Lower leg skin (tissue), 4 donors: Measurements from ENCODE around the gene SORBS2. TPM values are rescaled to one million over a fixed set of nuclear protein-coding genes. Genes with fewer than 3 reads are reported as not detected.

Source experiments
- DNase-seq, 2 donors: peaks; one replicate each; pipeline ENCODE4 v3.0.0-alpha.2; 2019; ENCODE audit warnings: low spot score in 2 of 2
- H3K4me3 ChIP-seq: fragments of 200-600 bp; sonication (generic); 2 replicates; pipeline ENCODE4 v1.5.1; 2017; ENCODE audit warnings: mild to moderate bottlenecking, low read depth; ENCODE audit not compliant: poor library complexity, severe bottlenecking
- POLR2A ChIP-seq, 2 donors: fragments of 450-650 bp; IDR thresholded peaks; one replicate each; pipeline ENCODE4 v1.6.1; 2016 to 2017; ENCODE audit warnings: antibody characterized with exemption in 2 of 2, mild to moderate bottlenecking in 1 of 2, moderate library complexity in 1 of 2
- WGBS, 2 donors: methylation state at CpG; one replicate each; pipeline ENCODE4 v1.1.5; 2018; 5-methylcytosine and 5-hydroxymethylcytosine counted together
- intact Hi-C: fragments of 100-400 bp; cut with DNase I; formaldehyde crosslinking; loops from one replicate; pipeline ENCODE4 v1.15.0; 2023; ENCODE audit warnings: low total_unique reads
- total RNA-seq, 4 donors: library from RNA; depleted of rRNA; stranded (reverse); fragments of >200 nt; gene quantifications; one replicate each; pipeline ENCODE4 v1.1.0, GENCODE V29; 2016
- TF ChIP-seq, protein P1 (sequence below), 3 donors: fragments of 450-650 bp; IDR thresholded peaks; one replicate each; pipeline ENCODE4 v1.5.1; 2016; ENCODE audit warnings: antibody characterized with exemption in 3 of 3, mild to moderate bottlenecking in 3 of 3, moderate library complexity in 2 of 3

Gene SORBS2
- total RNA-seq, 4 donors from 2014 or later: 10.5 to 34.7 (median 20.6) TPM

DNA sequence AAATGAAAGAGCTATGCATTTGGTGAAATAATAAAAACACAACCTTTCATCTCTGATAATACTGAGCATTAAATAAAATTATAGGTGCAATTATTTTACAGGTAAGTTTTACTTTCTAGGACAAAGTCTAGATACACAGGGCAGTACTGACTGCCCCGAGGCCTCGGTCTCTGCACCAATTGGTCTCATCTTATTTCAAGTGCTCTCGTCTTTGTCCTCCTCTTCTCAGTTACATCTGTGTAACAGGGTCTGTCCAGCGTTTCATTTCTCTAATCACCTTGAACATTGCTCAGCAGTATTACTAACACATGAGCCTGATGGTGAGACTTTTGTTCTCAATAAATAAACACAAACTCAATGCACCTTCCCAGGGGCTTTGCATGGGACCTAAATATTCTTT, 44.5 kb downstream of the SORBS2 start:
- WGBS, 2 donors: 93% methylated on average over 4 of the region's 4 CpGs
- TF ChIP-seq, protein P1, sequence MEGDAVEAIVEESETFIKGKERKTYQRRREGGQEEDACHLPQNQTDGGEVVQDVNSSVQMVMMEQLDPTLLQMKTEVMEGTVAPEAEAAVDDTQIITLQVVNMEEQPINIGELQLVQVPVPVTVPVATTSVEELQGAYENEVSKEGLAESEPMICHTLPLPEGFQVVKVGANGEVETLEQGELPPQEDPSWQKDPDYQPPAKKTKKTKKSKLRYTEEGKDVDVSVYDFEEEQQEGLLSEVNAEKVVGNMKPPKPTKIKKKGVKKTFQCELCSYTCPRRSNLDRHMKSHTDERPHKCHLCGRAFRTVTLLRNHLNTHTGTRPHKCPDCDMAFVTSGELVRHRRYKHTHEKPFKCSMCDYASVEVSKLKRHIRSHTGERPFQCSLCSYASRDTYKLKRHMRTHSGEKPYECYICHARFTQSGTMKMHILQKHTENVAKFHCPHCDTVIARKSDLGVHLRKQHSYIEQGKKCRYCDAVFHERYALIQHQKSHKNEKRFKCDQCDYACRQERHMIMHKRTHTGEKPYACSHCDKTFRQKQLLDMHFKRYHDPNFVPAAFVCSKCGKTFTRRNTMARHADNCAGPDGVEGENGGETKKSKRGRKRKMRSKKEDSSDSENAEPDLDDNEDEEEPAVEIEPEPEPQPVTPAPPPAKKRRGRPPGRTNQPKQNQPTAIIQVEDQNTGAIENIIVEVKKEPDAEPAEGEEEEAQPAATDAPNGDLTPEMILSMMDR (IDR thresholded peaks at IDR 0.05): no peak
- TF ChIP-seq POLR2A (IDR thresholded peaks at IDR 0.05): no peak
- intact Hi-C loops: no loop called here

DNA sequence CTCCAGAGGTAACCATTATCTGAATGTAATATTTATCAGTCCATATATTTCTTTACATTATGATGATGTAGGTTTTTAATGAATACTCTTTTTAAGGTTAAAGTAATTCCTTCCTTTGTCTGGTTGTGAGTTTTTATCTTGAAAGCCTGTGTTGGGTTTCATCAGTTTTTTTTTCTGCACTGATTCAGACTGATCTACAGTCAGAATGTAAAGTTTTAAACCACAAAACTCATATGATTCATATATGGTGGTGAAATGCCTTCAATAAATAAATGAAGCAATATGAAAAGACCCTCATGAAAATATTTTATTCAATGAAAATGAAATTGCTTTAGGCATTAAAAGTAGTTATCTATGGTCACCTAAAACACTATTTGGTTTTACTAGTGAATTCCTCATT, 47.1 kb downstream of the SORBS2 start:
- intact Hi-C loops: no loop called here
- H3K4me3 ChIP-seq: no peak overlapping the region
- DNase-seq: no peak
- no peak for TF ChIP-seq POLR2A (IDR thresholded peaks at IDR 0.05)
- TF ChIP-seq, protein P1 (IDR thresholded peaks at IDR 0.05): no peak

More for the DNA sequence above, 44.5 kb downstream of the SORBS2 start:
- no peak overlapping the region for H3K4me3 ChIP-seq
- no peak for DNase-seq

DNA sequence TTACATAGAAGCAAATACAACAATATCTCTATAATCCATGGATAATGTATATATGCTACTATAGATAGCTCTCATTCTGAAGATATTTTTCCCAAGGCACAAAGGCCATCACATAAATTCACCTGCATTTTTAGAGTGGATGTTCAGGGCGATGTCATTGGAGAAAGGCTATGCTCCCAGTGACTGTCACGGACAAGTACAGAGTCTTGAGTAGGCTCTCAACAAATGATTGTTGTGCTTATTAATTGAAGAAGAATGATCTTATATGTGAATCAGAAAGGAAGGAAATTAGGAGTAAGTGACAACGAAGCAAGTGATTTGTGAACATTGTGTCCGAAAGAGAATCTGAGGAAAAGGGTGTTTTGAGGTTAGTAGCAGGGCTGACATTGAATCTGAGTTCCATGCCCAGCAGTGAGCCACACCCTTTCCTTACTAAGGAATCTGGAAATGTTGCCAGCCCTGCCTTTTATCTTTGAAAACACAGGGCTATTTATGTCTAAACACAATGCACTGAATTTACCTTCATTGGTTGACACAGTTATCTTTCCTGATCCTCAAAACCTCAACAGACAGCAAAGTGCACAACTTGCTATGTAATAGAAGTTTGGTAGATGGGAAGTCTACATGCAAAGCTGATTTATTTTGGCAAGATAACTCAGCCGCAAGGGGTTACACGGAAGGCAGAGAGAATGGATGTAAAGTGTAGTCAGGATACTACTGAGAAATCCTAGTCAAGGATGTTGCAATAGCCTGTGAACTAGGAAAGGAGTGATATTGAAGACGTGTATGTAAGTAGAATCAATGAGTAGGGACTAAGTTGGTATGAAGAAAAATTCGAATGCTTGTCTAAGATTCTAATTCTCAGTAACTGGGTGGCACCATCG, 50.4 kb downstream of the SORBS2 start:
- no peak for DNase-seq
- TF ChIP-seq, protein P1 (IDR thresholded peaks at IDR 0.05): no peak
- no peak for TF ChIP-seq POLR2A (IDR thresholded peaks at IDR 0.05)
- intact Hi-C loops: no loop called here
- H3K4me3 ChIP-seq: no peak overlapping the region
- WGBS, 2 donors: 48 to 51% methylated on average over 9 of the region's 9 CpGs

DNA sequence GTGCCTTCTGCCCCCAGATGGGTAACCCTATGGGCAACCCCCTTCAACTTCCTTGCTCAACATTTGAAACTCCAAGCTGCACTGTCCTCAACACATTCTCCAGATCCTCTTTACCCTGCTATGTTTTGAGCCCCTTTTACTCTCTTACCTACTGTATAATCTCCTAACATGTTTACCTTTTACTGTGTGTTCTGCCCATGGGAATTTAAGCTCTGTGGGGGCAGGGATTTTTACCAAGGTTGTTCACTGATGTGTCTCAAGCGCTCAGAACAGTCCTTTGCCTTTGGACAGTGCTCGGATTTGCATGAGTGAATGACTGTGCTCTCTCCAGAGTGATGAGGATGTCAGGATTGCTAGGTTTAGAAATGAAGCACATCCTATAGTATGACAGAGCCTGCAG, 53.2 kb downstream of the SORBS2 start:
- WGBS, 2 donors: 64 to 91% methylated on average over 2 of the region's 2 CpGs
- no peak for DNase-seq
- no peak for TF ChIP-seq POLR2A (IDR thresholded peaks at IDR 0.05)
- TF ChIP-seq, protein P1 (IDR thresholded peaks at IDR 0.05): no peak
- intact Hi-C loops: no loop called here
- no peak overlapping the region for H3K4me3 ChIP-seq

DNA sequence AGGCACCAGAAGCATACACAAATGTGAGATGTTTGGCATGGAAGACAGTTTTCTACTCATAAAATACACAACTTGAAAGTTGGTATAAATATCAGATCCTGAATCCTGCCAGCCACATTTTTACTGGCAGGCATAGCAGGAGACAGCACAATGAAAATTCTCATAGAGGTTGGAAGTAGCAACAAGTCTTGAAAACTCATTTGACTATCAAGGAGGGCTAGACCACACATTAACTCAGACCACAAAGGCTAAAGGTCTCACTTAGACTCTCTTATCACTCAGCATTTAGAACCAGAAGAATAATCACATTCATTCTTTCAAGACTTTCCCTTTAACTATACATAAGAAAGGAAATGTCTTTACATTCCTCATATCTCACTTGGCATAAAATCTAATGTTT, 56.5 kb downstream of the SORBS2 start:
- no peak for DNase-seq
- intact Hi-C loops: no loop called here
- no peak overlapping the region for H3K4me3 ChIP-seq
- no peak for TF ChIP-seq POLR2A (IDR thresholded peaks at IDR 0.05)
- TF ChIP-seq, protein P1 (IDR thresholded peaks at IDR 0.05): no peak

DNA sequence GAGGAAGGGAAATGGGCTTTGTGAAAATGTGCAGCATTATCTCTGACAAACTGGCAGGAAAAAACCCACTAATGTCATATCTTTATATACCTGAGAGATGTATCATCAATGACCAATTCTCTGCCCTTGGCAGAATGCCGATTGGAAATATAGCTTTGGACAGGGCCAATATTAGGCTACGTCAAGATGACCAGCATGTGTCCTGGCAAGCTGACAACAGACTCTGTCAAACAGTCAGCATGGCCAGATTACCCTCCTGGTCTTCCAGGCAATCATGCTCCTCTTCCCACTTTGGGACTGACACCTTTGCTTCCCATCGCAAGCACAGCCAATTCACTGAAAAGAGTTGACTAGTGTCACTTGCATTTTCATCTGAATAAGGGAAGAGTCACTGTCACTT, 57.0 kb downstream of the SORBS2 start:
- no peak for DNase-seq
- no peak overlapping the region for H3K4me3 ChIP-seq
- TF ChIP-seq, protein P1 (IDR thresholded peaks at IDR 0.05): no peak
- no peak for TF ChIP-seq POLR2A (IDR thresholded peaks at IDR 0.05)
- intact Hi-C loops: no loop called here
- WGBS, 2 donors: 71 to 81% methylated on average over 3 of the region's 3 CpGs
